NOMO-1 treated with dmso at 0.1 percent for 144 hours (cell line): Measurements from ENCODE around the gene PDXK.
A peak's percentile ranks its signal among the peaks of the same experiment; 100 is the strongest.

ENCODE experiments used
- DNase-seq: peaks from one replicate; lab custom pipeline; 2025; ENCODE audit not compliant: unreplicated experiment; lab: John Stamatoyannopoulos, UW

PDXK gene

DNA sequence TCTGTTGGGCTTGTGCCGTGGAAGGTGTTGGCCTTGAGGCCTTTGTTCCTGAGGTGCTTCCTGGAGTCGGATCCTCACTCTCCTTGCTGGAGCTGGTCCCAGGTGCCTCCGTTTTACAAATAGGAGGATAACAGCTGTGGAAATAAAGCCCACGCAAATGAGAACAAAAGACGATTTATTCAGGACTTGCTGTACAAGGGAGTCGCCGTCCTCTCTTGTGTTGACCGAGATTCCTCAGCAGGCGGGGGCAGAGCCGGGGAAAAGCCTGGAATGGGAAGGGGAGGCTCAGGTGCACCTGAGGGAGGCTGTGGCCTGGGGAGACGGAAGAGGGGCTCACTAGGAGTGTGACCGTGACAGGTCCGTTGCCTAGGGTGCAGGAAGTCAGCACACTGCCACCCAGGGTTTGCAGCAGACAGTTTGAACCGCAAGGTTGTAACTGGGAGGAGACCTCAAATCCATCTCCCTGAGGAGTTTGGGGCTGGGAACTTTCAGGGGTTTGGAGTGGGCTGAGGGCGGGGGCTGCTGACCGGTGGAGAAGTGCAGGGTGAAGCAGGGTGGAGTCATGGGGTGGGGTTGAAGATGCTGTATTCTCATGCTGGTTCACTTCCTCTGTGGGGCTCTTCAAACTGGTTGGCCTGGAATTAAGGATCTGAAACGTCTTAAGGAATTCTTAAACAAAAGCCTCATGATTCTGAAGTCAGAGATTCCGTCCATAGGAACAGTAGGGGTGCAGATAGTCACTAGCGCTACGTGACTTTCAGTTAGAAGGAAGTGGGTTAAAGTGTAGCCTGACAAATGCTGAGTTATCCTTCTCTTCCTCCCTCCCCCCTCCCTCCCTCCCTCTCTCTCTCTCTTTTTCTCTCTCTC, 59.8 kb downstream of the PDXK start:
- no peak for DNase-seq

- DNase-seq: no peak
Observed at GRCh38 chr21:43779660-43780059, 60.7 kb downstream of the PDXK start.

GRCh38 chr21:43781846-43782245, 62.9 kb downstream of the PDXK start:
- DNase-seq: no peak

- no peak for DNase-seq
Observed at GRCh38 chr21:43782431-43783097, 63.6 kb downstream of the PDXK start.

GRCh38 chr21:43783098-43783700, 64.3 kb downstream of the PDXK start:
- DNase-seq: no peak

DNA sequence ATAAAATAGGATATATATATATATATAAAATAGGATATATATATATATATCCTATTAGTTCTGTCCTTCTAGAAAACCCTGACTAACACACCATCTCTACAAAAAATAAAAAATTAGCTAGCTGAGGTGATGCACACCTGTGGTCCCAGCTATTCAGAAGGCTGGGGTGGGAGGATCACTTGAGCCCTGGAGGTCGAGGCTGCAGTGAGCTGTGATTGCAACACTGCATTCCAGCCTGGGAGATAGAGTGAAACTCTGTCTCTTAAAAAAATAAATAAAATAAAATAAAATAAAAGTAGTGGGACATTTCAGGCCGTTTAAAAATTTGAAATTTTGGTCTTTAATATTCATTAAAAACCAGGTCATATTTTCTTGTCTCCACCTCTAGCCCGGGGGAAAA, 66.2 kb downstream of the PDXK start:
- no peak for DNase-seq

GRCh38 chr21:43786300-43786806, 67.4 kb downstream of the PDXK start:
- no peak for DNase-seq

DNA sequence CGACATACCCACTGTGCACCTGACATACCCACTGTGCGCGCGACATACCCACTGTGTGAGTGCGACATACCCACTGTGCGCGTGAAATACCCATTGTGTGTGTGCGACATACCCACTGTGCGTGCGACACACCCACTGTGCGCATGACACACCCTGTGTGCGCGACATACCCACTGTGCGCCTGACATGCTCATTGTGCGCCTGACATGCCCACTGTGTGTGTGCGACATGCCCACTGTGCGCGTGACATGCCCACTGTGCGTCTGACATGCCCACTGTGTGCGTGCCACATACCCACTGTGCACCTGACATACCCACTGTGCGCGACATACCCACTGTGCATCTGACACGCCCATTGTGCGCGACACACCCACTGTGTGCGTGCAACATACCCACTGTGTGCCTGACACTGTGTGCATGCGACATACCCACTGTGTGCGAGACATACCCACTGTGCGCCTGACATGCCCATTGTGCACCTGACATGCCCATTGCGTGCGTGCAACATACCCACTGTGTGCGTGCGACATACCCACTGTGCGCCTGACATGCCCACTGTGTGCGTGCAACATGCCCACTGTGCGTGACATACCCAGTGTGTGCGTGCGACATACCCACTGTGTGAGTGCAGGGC, 68.0 kb downstream of the PDXK start:
- no peak for DNase-seq

GRCh38 chr21:43789276-43790009, 70.5 kb downstream of the PDXK start, which contains the start of gene RRP1:
Gene RRP1 (plus strand): TSS chr21:43789577. CDS start chr21:43789630, 53 bp downstream.
- peak; percentile 76 for DNase-seq

GRCh38 chr21:43790010-43790524, 71.1 kb downstream of the PDXK start:
- no peak for DNase-seq

- DNase-seq: no peak
Observed at GRCh38 chr21:43792406-43792805, 73.5 kb downstream of the PDXK start.

- DNase-seq: no peak
Observed at GRCh38 chr21:43793243-43793642, 74.3 kb downstream of the PDXK start.

- no peak for DNase-seq
Observed at GRCh38 chr21:43794311-43794710, 75.4 kb downstream of the PDXK start.

DNA sequence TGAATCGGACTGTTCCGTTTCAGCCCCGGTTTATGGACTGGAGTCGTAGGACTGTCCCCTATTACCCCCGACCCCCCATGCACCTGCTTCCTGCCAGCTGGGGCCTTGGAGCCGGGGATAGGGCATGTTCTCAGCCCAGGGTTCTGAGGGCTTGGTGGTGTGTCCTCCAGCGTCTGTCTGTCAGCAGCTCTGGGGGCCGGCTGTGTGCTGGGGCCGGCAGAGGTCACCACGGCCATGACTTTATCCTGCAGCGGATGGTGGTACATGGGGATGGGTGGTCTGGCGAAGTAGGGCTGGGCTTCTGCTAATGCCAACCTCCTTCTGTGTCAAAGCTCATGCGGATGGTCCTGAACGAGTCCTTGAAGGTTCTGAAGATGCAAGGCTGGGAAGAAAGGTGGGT, 75.9 kb downstream of the PDXK start:
- no peak for DNase-seq

DNA sequence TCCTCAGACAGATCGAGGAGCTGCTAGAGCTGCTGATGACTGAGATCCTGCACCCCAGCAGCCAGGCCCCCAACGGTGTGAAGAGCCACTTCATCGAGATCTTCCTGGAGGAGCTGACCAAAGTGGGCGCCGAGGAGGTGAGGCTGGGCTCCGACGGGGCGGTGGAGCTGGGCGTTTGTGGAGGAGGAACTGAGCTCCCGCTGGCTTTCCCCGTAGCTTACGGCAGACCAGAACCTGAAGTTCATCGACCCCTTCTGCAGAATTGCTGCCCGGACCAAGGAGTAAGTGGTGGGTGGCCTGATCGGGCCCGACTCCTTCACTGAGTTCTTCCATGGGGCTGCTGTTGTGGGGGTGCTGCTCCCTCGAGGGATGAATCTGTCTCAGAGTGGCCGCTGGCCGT, 78.5 kb downstream of the PDXK start:
- no peak for DNase-seq

- DNase-seq: no peak
Observed at GRCh38 chr21:43797925-43798715, 79.2 kb downstream of the PDXK start.

DNA sequence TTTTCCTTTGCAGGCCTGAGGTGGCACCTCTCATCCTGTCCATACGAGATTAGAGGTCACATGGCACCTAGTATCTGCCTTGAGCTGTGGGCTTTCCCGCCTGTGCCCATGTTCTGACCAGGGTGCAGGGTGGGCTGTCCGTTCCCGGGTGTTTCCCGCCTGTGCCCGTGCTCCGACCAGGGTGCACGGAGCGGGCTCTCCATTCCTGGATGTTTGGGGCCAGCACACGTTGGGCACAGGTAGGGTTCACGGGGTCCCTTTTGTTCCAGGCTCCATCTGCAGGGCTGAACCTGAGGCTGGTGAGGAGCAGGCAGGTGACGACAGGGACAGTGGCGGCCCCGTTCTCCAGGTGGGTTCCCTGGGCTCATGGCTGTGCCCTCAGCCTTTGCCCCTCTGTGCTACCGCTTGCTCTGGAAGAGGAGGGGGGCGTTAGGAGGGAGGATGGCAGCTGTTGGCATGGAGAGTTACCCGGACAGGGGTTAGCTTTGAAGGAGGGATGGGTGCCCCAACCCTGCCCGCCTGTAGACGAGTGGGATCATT, 80.4 kb downstream of the PDXK start:
- DNase-seq: no peak

- DNase-seq: no peak
Observed at GRCh38 chr21:43800124-43800523, 81.2 kb downstream of the PDXK start.

- no peak for DNase-seq
Observed at GRCh38 chr21:43800566-43800965, 81.6 kb downstream of the PDXK start.
